WTC11 (cell line): ENCODE data around the gene KSR1.

ENCODE experiments used
- ESRRA ChIP-seq: sonication (generic); formaldehyde crosslinking; IDR thresholded peaks from 2 replicates; pipeline ENCODE4 v1.8.1; 2022; ENCODE audit warnings: mild to moderate bottlenecking, missing genetic modification reagents, borderline replicate concordance
- JUN ChIP-seq: sonication (generic); formaldehyde crosslinking; IDR thresholded peaks from 2 replicates; pipeline ENCODE4 v1.8.0; 2023; ENCODE audit warnings: mild to moderate bottlenecking, missing genetic modification reagents
- ZNF263 ChIP-seq: sonication (generic); formaldehyde crosslinking; IDR thresholded peaks from 2 replicates; pipeline ENCODE4 v1.8.1; 2022; ENCODE audit warnings: low read depth, mild to moderate bottlenecking, moderate library complexity, missing genetic modification reagents
- TF ChIP-seq, protein P1 (sequence below): fragments of 200-600 bp; IDR thresholded peaks from 2 replicates; pipeline ENCODE4 v1.8.0; 2022; ENCODE audit warnings: antibody characterized with exemption
- TF ChIP-seq, protein P2 (sequence below): sonication (generic); formaldehyde crosslinking; IDR thresholded peaks from 2 replicates; pipeline ENCODE4 v1.8.1; 2023; ENCODE audit warnings: mild to moderate bottlenecking, missing genetic modification reagents
- TF ChIP-seq, protein P3 (sequence below): sonication (generic); formaldehyde crosslinking; conservative IDR thresholded peaks from 2 replicates; pipeline ENCODE4 v1.8.1; 2022; ENCODE audit warnings: mild to moderate bottlenecking, missing genetic modification reagents
- TF ChIP-seq, protein P4 (sequence below): sonication (generic); formaldehyde crosslinking; IDR thresholded peaks from 2 replicates; pipeline ENCODE4 v1.8.1; 2023; ENCODE audit warnings: mild to moderate bottlenecking, missing genetic modification reagents, moderate library complexity

DNA sequence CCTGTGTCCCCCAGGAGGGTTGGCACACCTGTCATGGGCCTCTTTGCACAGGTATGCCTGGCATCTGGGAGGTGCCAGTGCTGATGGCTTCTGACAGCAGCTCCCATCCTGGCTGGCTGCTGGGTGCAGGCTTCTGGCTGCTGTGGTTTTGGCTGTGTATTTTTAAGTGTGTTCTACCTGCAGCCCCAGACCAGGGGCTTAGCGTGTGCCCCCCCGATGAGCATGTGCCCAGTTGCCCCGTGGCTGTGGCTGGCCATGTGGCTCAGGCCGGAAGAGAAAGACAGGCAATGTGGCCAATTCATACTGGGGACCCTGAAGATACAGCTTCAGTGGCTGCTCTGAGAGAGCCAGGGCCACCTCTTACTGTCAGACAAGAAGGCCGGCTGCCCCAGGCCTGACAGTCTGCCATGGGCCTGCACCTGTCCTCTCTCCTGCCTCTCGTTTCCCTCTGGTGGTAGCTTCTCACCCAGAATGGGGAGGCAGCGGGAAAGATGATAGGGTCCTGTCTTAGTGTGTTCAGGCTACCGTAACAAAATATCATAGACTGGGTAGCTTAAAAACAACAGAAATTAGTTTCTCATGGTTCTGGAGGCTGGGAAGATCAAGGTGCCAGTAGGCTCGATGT, 137.1 kb downstream of the KSR1 start:
- TF ChIP-seq JUN (CRISPR knock-in tag) (no peak), ESRRA (CRISPR knock-in tag) (no peak), ZNF263 (CRISPR knock-in tag) (no peak)
- TF ChIP-seq, protein P1, sequence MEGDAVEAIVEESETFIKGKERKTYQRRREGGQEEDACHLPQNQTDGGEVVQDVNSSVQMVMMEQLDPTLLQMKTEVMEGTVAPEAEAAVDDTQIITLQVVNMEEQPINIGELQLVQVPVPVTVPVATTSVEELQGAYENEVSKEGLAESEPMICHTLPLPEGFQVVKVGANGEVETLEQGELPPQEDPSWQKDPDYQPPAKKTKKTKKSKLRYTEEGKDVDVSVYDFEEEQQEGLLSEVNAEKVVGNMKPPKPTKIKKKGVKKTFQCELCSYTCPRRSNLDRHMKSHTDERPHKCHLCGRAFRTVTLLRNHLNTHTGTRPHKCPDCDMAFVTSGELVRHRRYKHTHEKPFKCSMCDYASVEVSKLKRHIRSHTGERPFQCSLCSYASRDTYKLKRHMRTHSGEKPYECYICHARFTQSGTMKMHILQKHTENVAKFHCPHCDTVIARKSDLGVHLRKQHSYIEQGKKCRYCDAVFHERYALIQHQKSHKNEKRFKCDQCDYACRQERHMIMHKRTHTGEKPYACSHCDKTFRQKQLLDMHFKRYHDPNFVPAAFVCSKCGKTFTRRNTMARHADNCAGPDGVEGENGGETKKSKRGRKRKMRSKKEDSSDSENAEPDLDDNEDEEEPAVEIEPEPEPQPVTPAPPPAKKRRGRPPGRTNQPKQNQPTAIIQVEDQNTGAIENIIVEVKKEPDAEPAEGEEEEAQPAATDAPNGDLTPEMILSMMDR = no peak
- TF ChIP-seq, protein P2, sequence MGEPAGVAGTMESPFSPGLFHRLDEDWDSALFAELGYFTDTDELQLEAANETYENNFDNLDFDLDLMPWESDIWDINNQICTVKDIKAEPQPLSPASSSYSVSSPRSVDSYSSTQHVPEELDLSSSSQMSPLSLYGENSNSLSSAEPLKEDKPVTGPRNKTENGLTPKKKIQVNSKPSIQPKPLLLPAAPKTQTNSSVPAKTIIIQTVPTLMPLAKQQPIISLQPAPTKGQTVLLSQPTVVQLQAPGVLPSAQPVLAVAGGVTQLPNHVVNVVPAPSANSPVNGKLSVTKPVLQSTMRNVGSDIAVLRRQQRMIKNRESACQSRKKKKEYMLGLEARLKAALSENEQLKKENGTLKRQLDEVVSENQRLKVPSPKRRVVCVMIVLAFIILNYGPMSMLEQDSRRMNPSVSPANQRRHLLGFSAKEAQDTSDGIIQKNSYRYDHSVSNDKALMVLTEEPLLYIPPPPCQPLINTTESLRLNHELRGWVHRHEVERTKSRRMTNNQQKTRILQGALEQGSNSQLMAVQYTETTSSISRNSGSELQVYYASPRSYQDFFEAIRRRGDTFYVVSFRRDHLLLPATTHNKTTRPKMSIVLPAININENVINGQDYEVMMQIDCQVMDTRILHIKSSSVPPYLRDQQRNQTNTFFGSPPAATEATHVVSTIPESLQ (CRISPR knock-in tag) = no peak
- TF ChIP-seq, protein P3, sequence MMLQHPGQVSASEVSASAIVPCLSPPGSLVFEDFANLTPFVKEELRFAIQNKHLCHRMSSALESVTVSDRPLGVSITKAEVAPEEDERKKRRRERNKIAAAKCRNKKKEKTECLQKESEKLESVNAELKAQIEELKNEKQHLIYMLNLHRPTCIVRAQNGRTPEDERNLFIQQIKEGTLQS (CRISPR knock-in tag) = no peak
- TF ChIP-seq, protein P4, sequence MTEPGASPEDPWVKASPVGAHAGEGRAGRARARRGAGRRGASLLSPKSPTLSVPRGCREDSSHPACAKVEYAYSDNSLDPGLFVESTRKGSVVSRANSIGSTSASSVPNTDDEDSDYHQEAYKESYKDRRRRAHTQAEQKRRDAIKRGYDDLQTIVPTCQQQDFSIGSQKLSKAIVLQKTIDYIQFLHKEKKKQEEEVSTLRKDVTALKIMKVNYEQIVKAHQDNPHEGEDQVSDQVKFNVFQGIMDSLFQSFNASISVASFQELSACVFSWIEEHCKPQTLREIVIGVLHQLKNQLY (CRISPR knock-in tag) = no peak
